Uterus (tissue), 2 donors: ENCODE data around the gene FAM180B.

Source experiments
- POLR2A ChIP-seq, 2 donors: fragments of 450-650 bp; IDR thresholded peaks; one replicate each; pipeline ENCODE4 v1.6.1; 2016; ENCODE audit warnings: antibody characterized with exemption in 2 of 2, mild to moderate bottlenecking in 1 of 2, moderate library complexity in 1 of 2
- TF ChIP-seq, protein P1 (sequence below), 4 experiments: fragments of 200-600 bp in 2 of 4; fragments of 450-650 bp in 2 of 4; sonication (generic) in 2 of 4; IDR thresholded peaks; one replicate each; pipeline ENCODE4 v1.5.1; 2016 to 2019; ENCODE audit warnings: antibody characterized with exemption in 4 of 4, mild to moderate bottlenecking in 2 of 4, moderate library complexity in 1 of 4

- TF ChIP-seq, protein P1, sequence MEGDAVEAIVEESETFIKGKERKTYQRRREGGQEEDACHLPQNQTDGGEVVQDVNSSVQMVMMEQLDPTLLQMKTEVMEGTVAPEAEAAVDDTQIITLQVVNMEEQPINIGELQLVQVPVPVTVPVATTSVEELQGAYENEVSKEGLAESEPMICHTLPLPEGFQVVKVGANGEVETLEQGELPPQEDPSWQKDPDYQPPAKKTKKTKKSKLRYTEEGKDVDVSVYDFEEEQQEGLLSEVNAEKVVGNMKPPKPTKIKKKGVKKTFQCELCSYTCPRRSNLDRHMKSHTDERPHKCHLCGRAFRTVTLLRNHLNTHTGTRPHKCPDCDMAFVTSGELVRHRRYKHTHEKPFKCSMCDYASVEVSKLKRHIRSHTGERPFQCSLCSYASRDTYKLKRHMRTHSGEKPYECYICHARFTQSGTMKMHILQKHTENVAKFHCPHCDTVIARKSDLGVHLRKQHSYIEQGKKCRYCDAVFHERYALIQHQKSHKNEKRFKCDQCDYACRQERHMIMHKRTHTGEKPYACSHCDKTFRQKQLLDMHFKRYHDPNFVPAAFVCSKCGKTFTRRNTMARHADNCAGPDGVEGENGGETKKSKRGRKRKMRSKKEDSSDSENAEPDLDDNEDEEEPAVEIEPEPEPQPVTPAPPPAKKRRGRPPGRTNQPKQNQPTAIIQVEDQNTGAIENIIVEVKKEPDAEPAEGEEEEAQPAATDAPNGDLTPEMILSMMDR (IDR thresholded peaks at IDR 0.05), result no peak
- TF ChIP-seq POLR2A (IDR thresholded peaks at IDR 0.05), result no peak
Observed at GRCh38 chr11:47626234-47626633, 39.8 kb downstream of the FAM180B start.
